Inflammatory macrophage treated with lipopolysaccharide for 4 hours (primary cell): ENCODE measurements around the gene SWAP70.
"Not testable (repeated sequence)": the region's sequence is repeated elsewhere in the genome, so short reads cannot be mapped to it uniquely, and the experiment has no call there.

Experiments
- DNase-seq: peaks from one replicate; pipeline ENCODE4 v3.0.0-alpha.2; 2020

SWAP70 gene

GRCh38 chr11:9663699-9664275 is at the start of gene SWAP70:
Gene SWAP70 (plus strand): TSS chr11:9664077. CDS start chr11:9664180, 103 bp downstream.
- DNase-seq: peak; percentile 84

GRCh38 chr11:9615031-9615451 is 48.8 kb upstream of the SWAP70 start:
- peak; percentile 86 for DNase-seq

- peak; percentile 39 for DNase-seq
Measured at GRCh38 chr11:9616042-9616675, 47.7 kb upstream of the SWAP70 start.

- DNase-seq: peak; percentile 10
Measured at GRCh38 chr11:9616858-9617257, 47.0 kb upstream of the SWAP70 start.

GRCh38 chr11:9617940-9618339 is 45.9 kb upstream of the SWAP70 start:
- DNase-seq: no peak

- DNase-seq: no peak
Measured at GRCh38 chr11:9619004-9619403, 44.9 kb upstream of the SWAP70 start.

- no peak for DNase-seq
Measured at GRCh38 chr11:9619971-9620370, 43.9 kb upstream of the SWAP70 start.

- DNase-seq: not testable (repeated sequence)
Measured at GRCh38 chr11:9622353-9622752, 41.5 kb upstream of the SWAP70 start.

GRCh38 chr11:9623053-9623452 is 40.8 kb upstream of the SWAP70 start:
- not testable (repeated sequence) for DNase-seq

GRCh38 chr11:9624448-9624847 is 39.4 kb upstream of the SWAP70 start:
- DNase-seq: no peak

- DNase-seq: no peak
Measured at GRCh38 chr11:9625162-9625561, 38.7 kb upstream of the SWAP70 start.

- peak; percentile 89 for DNase-seq
Measured at GRCh38 chr11:9625728-9626127, 38.1 kb upstream of the SWAP70 start.

GRCh38 chr11:9626496-9627394 is 37.1 kb upstream of the SWAP70 start:
- peak; percentile 23 for DNase-seq

- DNase-seq: no peak
Measured at GRCh38 chr11:9629064-9629463, 34.8 kb upstream of the SWAP70 start.

GRCh38 chr11:9633679-9634078 is 30.2 kb upstream of the SWAP70 start:
- DNase-seq: peak; percentile 26

GRCh38 chr11:9636691-9637090 is 27.2 kb upstream of the SWAP70 start:
- no peak for DNase-seq

- peak; percentile 23 for DNase-seq
Measured at GRCh38 chr11:9639099-9639498, 24.8 kb upstream of the SWAP70 start.

GRCh38 chr11:9639985-9640384 is 23.9 kb upstream of the SWAP70 start:
- DNase-seq: peak; percentile 94

GRCh38 chr11:9642894-9643293 is 21.0 kb upstream of the SWAP70 start:
- peak; percentile 64 for DNase-seq

GRCh38 chr11:9643751-9644150 is 20.1 kb upstream of the SWAP70 start:
- no peak for DNase-seq

GRCh38 chr11:9645881-9646280 is 18.0 kb upstream of the SWAP70 start:
- DNase-seq: no peak

- peak; percentile 21 for DNase-seq
Measured at GRCh38 chr11:9646324-9646723, 17.6 kb upstream of the SWAP70 start.

GRCh38 chr11:9651481-9651880 is 12.4 kb upstream of the SWAP70 start:
- DNase-seq: no peak
